ENCODE results near the gene PKD1L1. TPM values are rescaled to one million over a fixed set of nuclear protein-coding genes. Genes with fewer than 3 reads are reported as not detected.
"Not testable (repeated sequence)": the region's sequence is repeated elsewhere in the genome, so short reads cannot be mapped to it uniquely, and the experiment has no call there.

PKD1L1 gene
- polyA plus RNA-seq, 1 donor from 2014 or later, result 2.0 TPM

- H4K20me1 ChIP-seq (ENCODE audit: insufficient read depth); H3K4me3 ChIP-seq (ENCODE audit: low read length); H3K36me3 ChIP-seq (ENCODE audit: insufficient read depth, low read length); H3K4me2 ChIP-seq (ENCODE audit: low read length); H3K79me2 ChIP-seq (replicated peaks; ENCODE audit: insufficient read depth, low read length); H3K9ac ChIP-seq (ENCODE audit: low read length); H3F3A ChIP-seq (ENCODE audit: insufficient read depth, low read length, poor library complexity, severe bottlenecking); H3K27ac ChIP-seq (ENCODE audit: low read length); H3K9me2 ChIP-seq (ENCODE audit: insufficient read depth, low read length); H3K9me3 ChIP-seq (ENCODE audit: low read length); H2AFZ ChIP-seq (ENCODE audit: low read depth, low read length); H3K27me3 ChIP-seq (ENCODE audit: insufficient read depth, low read depth, low read length): not testable (repeated sequence)
Measured at GRCh38 chr7:47942651-47943050, 5.6 kb downstream of the PKD1L1 start.

GRCh38 chr7:47942132-47942531 lies 6.1 kb downstream of the PKD1L1 start:
- H3K36me3 ChIP-seq (ENCODE audit: insufficient read depth, low read length), result no peaks in the 10 kb centered on the region
- no peaks in the 10 kb centered on the region for H3F3A ChIP-seq (ENCODE audit: insufficient read depth, low read length, poor library complexity, severe bottlenecking)
- no peak overlapping the region for H2AFZ ChIP-seq (ENCODE audit: low read depth, low read length)
- TF ChIP-seq EP300 (conservative IDR thresholded peaks at IDR 0.05; ENCODE audit: poor library complexity, severe bottlenecking) (no peak), SMC3 (conservative IDR thresholded peaks at IDR 0.05; ENCODE audit: poor library complexity) (no peak), TAF1 (IDR thresholded peaks at IDR 0.05; ENCODE audit: low read depth) (no peak), POLR2AphosphoS5 (IDR thresholded peaks at IDR 0.05) (no peak), MXI1 (conservative IDR thresholded peaks at IDR 0.05; ENCODE audit: poor library complexity, severe bottlenecking) (no peak), CTCF (IDR thresholded peaks at IDR 0.05; ENCODE audit: poor library complexity, severe bottlenecking) (no peak), REST (IDR thresholded peaks at IDR 0.05; ENCODE audit: borderline replicate concordance) (no peak)
- no peaks in the 10 kb centered on the region for H3K9me3 ChIP-seq (ENCODE audit: low read length)
- no peaks in the 10 kb centered on the region for H4K20me1 ChIP-seq (ENCODE audit: insufficient read depth)
- no peaks in the 10 kb centered on the region for H3K9me2 ChIP-seq (ENCODE audit: insufficient read depth, low read length)
- no peak overlapping the region for H3K27ac ChIP-seq (ENCODE audit: low read length)
- no peak overlapping the region for H3K9ac ChIP-seq (ENCODE audit: low read length)
- no peak overlapping the region for H3K4me2 ChIP-seq (ENCODE audit: low read length)
- no peak overlapping the region for H3K4me3 ChIP-seq (ENCODE audit: low read length)
- no peaks in the 10 kb centered on the region for H3K27me3 ChIP-seq (ENCODE audit: insufficient read depth, low read depth, low read length)
- H3K79me2 ChIP-seq (replicated peaks; ENCODE audit: insufficient read depth, low read length), result no peaks in the 10 kb centered on the region

GRCh38 chr7:47941136-47941844 lies 7.0 kb downstream of the PKD1L1 start:
- H3F3A ChIP-seq (ENCODE audit: insufficient read depth, low read length, poor library complexity, severe bottlenecking), result no peaks in the 10 kb centered on the region
- no peak overlapping the region for H3K4me3 ChIP-seq (ENCODE audit: low read length)
- TF ChIP-seq MXI1 (conservative IDR thresholded peaks at IDR 0.05; ENCODE audit: poor library complexity, severe bottlenecking), result no peak
- no peak for TF ChIP-seq TAF1 (IDR thresholded peaks at IDR 0.05; ENCODE audit: low read depth)
- TF ChIP-seq POLR2AphosphoS5 (IDR thresholded peaks at IDR 0.05), result no peak
- TF ChIP-seq SMC3 (conservative IDR thresholded peaks at IDR 0.05; ENCODE audit: poor library complexity), result no peak
- no peak for TF ChIP-seq REST (IDR thresholded peaks at IDR 0.05; ENCODE audit: borderline replicate concordance)
- TF ChIP-seq CTCF (IDR thresholded peaks at IDR 0.05; ENCODE audit: poor library complexity, severe bottlenecking), result no peak
- TF ChIP-seq EZH2 (IDR thresholded peaks at IDR 0.05; ENCODE audit: borderline replicate concordance, insufficient read depth, low read length, poor library complexity, severe bottlenecking), result no peak
- H4K20me1 ChIP-seq (ENCODE audit: insufficient read depth), result no peaks in the 10 kb centered on the region
- no peak overlapping the region for H2AFZ ChIP-seq (ENCODE audit: low read depth, low read length)
- H3K9me2 ChIP-seq (ENCODE audit: insufficient read depth, low read length), result no peaks in the 10 kb centered on the region
- H3K79me2 ChIP-seq (replicated peaks; ENCODE audit: insufficient read depth, low read length), result no peaks in the 10 kb centered on the region
- H3K36me3 ChIP-seq (ENCODE audit: insufficient read depth, low read length), result no peaks in the 10 kb centered on the region
- H3K27me3 ChIP-seq (ENCODE audit: insufficient read depth, low read depth, low read length), result no peaks in the 10 kb centered on the region
- H3K4me2 ChIP-seq (ENCODE audit: low read length), result no peak overlapping the region
- H3K27ac ChIP-seq (ENCODE audit: low read length), result no peak overlapping the region
- no peaks in the 10 kb centered on the region for H3K9me3 ChIP-seq (ENCODE audit: low read length)
- H3K9ac ChIP-seq (ENCODE audit: low read length), result no peak overlapping the region

All from neural cell (in vitro differentiated cells).